ENCODE data around the gene SLC1A4.
A peak's percentile ranks its signal among the peaks of the same experiment; 100 is the strongest.

The SLC1A4 gene

DNA sequence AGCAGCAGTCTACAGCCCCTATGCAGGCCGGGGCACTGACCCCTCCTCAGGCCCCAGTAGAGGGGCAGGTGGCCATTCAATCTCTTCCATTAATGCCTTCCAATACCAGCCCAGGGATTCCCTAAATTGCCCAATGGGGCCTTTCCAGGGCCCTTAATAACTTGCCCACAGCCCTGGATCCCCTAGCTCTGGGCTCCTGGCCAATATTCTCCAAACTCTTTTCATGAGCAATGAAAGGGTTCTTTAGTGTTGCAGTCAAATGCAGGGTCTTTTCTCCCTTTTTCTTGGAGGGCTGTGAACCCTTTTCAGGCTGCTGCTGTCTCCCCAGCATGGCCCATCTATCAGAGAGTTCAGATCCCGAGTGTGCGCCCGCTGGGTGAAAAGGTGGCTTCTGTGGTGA, 41.3 kb upstream of the SLC1A4 start:
- DNase-seq (ENCODE audit: insufficient read length, low spot score), result no peak
- FAIRE-seq, result no peak
- TF ChIP-seq POLR2A (IDR thresholded peaks at IDR 0.05; ENCODE audit: low read depth, low read length), result no peak

DNA sequence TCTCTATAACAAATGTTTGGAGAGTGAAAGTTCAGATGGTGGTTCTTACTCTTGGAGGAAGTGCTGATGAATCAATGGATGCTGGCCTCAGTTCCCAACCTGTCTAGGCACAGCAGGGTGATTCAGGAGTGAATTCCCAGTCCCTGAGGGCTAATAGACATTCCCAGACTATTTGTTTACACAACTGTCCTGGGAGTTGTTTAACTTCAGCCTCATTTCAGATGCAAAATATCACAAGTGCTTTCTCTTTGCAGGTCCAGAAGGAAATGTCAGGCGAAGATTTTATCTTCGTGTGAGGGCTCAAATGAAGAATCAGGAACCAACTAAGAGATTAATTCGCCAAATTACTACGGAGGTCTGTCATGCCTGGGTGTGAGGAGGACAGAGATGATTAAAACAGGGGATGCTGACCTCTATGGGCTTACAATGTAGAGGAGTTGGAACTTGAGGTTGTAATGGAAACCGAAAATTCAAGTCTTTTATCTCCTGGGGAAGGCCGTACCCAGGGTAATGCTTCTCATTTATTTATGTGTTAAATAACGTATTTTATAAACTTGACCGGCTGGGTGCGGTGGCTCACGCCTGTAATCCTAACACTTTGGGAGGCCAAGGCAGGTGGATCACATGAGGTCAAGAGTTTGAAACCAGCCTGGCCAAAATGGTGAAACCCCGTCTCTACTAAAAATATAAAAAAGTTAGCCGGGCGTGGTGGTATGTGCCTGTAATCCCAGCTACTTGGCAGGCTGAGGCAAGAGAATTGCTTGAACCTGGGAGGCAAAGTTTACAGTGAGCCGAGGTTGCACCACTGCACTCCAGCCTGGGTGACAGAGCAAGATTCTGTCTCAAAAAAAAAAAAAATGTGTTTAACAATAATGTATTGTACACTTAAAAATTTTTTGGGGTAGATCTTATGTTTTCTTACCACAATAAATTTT, 38.7 kb upstream of the SLC1A4 start:
- TF ChIP-seq TAF1 (IDR thresholded peaks at IDR 0.05; ENCODE audit: low read depth, low read length) (no peak), POLR2AphosphoS5 (IDR thresholded peaks at IDR 0.05; ENCODE audit: low read depth, low read length) (no peak), POLR2A (IDR thresholded peaks at IDR 0.05; ENCODE audit: low read depth, low read length) (no peak), POU2F2 (IDR thresholded peaks at IDR 0.05; ENCODE audit: low read depth, low read length) (no peak), PAX5 (IDR thresholded peaks at IDR 0.05; ENCODE audit: insufficient read depth, low read length, severe bottlenecking) (no peak), SPI1 (IDR thresholded peaks at IDR 0.05; ENCODE audit: low read depth, low read length) (no peak)

DNA sequence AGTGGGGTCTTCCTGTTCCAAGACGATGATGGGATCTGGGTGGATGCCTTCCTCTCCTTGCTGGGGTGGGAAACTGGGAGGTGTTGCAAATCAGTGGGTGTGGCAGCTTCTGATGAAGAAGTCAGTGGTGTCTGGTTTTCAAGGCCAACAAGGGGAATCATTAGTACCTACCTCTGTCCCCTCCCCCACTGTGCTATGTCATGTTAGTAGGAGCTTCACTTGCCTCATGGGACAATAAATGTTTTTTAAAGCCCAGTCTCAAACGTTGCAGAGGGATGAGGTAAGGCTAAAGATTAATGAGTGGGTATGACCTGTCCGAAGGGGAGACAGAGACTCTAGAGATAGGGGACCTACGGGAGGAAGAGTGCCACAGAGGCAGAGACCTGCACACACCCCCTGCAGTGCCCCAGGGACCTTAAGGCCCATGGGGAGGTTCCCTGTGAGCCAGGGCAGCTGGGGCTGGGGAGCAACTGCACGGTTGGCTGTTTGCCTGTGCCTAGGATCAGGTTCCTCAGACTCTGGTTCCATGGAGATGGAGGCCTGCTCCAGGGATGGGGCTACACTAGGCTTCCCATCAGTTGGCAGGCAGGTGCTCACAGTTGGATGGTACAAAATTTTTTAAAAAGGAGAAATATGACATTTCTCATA, 37.8 kb upstream of the SLC1A4 start:
- FAIRE-seq (peak; percentile 35), DNase-seq (ENCODE audit: insufficient read length, low spot score) (no peak)
- TF ChIP-seq PAX5 (IDR thresholded peaks at IDR 0.05; ENCODE audit: insufficient read depth, low read length, severe bottlenecking) (no peak), POLR2A (IDR thresholded peaks at IDR 0.05; ENCODE audit: low read depth, low read length) (no peak), TAF1 (IDR thresholded peaks at IDR 0.05; ENCODE audit: low read depth, low read length) (no peak), POU2F2 (IDR thresholded peaks at IDR 0.05; ENCODE audit: low read depth, low read length) (no peak), POLR2AphosphoS5 (IDR thresholded peaks at IDR 0.05; ENCODE audit: low read depth, low read length) (no peak), SPI1 (IDR thresholded peaks at IDR 0.05; ENCODE audit: low read depth, low read length) (no peak)

More for the DNA sequence above, 38.7 kb upstream of the SLC1A4 start:
- FAIRE-seq (no peak), DNase-seq (ENCODE audit: insufficient read length, low spot score) (no peak)

DNA sequence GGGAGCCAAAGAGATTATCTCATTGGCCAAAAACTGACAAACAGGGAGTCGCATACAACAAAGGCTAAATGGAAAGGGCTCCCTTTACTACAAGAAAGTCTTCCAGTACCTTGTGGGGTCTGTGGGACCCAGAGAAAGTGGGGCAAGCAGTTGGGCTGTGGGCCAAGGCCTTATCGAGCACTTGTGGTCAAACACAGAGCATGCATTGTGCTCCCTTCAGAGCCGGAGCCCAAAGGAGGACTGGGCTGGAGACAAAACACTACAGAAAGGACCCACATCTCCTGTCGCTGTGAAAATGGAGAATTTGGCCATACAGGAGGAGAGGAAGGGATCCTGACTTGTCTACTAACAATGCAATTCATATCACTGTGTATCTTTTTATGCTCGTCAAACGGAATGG, 37.1 kb upstream of the SLC1A4 start:
- TF ChIP-seq SPI1 (IDR thresholded peaks at IDR 0.05; ENCODE audit: low read depth, low read length) (no peak), TAF1 (IDR thresholded peaks at IDR 0.05; ENCODE audit: low read depth, low read length) (no peak), PAX5 (IDR thresholded peaks at IDR 0.05; ENCODE audit: insufficient read depth, low read length, severe bottlenecking) (no peak), POLR2AphosphoS5 (IDR thresholded peaks at IDR 0.05; ENCODE audit: low read depth, low read length) (no peak), POU2F2 (IDR thresholded peaks at IDR 0.05; ENCODE audit: low read depth, low read length) (no peak), POLR2A (IDR thresholded peaks at IDR 0.05; ENCODE audit: low read depth, low read length) (no peak)
- FAIRE-seq (no peak), DNase-seq (ENCODE audit: insufficient read length, low spot score) (no peak)

DNA sequence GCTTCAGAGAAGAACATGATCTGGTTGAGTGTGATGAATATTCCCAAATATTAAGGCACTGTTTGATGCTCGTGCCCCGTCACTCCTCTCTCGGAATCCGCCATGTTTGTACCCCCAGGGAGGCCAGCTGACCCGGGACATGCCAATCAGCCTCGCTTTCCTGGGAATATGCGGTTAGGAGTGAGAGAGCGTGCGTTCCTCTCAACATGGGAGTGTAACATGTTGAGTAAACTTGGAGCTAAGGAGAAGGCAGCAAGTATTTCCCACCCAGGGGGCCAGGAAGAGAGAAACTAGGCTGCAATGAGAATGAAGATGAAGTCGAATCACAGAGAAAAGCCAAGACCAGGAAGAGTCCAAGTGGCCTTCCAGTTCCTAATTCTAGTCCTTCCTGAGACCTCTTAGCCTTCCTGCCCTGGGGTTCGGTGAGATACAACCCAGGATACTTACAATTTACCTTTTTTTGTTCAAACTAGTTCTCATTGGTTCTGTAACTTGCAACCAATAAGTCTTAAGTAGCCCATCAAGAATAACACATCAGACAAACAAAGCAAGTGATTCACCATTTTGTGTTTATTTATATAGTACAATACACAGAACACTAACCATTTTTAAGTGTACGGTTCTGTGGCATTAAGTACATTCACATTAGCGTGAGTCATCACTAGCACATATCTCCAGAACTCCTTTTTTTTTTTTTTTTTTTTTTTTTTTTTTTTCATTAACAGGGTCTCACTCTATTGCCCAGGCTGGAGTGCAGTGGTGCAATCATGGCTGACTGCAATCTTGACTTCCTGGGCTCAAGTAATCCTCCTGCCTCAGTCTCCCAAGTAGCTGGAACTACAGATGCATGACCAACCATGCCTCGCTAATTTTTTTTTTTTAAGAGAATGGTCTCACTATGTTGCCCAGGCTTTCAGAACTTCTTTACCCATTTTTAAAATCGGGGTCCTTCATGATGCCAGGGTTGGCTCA, 36.4 kb upstream of the SLC1A4 start:
- no peak for TF ChIP-seq SPI1 (IDR thresholded peaks at IDR 0.05; ENCODE audit: low read depth, low read length)
- TF ChIP-seq POLR2AphosphoS5 (IDR thresholded peaks at IDR 0.05; ENCODE audit: low read depth, low read length), result no peak
- no peak for TF ChIP-seq PAX5 (IDR thresholded peaks at IDR 0.05; ENCODE audit: insufficient read depth, low read length, severe bottlenecking)
- TF ChIP-seq POU2F2 (IDR thresholded peaks at IDR 0.05; ENCODE audit: low read depth, low read length), result no peak
- no peak for TF ChIP-seq POLR2A (IDR thresholded peaks at IDR 0.05; ENCODE audit: low read depth, low read length)
- TF ChIP-seq TAF1 (IDR thresholded peaks at IDR 0.05; ENCODE audit: low read depth, low read length), result no peak
- FAIRE-seq (no peak), DNase-seq (ENCODE audit: insufficient read length, low spot score) (no peak)

DNA sequence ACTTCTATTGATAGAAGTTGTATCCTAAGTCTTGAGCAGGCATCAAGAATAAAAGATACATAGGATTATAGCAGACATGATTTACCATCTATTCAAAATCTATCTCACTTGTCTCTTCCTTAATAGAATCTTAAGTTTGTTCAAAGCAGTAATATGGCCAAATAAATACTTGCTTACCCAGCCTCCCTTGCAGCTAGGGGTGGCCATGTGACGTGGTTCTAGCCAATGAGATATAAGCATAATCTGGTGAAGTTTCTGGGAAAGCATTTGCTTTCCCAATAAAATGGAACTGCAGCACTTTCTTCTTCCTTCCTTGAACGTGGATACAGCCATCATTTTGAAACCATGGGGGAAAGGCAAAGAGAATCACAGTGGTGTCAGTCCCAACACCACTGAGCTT, 33.7 kb upstream of the SLC1A4 start:
- FAIRE-seq (no peak), DNase-seq (ENCODE audit: insufficient read length, low spot score) (no peak)
- TF ChIP-seq TAF1 (IDR thresholded peaks at IDR 0.05; ENCODE audit: low read depth, low read length) (no peak), POLR2A (IDR thresholded peaks at IDR 0.05; ENCODE audit: low read depth, low read length) (no peak), POLR2AphosphoS5 (IDR thresholded peaks at IDR 0.05; ENCODE audit: low read depth, low read length) (no peak), PAX5 (IDR thresholded peaks at IDR 0.05; ENCODE audit: insufficient read depth, low read length, severe bottlenecking) (no peak), SPI1 (IDR thresholded peaks at IDR 0.05; ENCODE audit: low read depth, low read length) (no peak), POU2F2 (IDR thresholded peaks at IDR 0.05; ENCODE audit: low read depth, low read length) (no peak)

DNA sequence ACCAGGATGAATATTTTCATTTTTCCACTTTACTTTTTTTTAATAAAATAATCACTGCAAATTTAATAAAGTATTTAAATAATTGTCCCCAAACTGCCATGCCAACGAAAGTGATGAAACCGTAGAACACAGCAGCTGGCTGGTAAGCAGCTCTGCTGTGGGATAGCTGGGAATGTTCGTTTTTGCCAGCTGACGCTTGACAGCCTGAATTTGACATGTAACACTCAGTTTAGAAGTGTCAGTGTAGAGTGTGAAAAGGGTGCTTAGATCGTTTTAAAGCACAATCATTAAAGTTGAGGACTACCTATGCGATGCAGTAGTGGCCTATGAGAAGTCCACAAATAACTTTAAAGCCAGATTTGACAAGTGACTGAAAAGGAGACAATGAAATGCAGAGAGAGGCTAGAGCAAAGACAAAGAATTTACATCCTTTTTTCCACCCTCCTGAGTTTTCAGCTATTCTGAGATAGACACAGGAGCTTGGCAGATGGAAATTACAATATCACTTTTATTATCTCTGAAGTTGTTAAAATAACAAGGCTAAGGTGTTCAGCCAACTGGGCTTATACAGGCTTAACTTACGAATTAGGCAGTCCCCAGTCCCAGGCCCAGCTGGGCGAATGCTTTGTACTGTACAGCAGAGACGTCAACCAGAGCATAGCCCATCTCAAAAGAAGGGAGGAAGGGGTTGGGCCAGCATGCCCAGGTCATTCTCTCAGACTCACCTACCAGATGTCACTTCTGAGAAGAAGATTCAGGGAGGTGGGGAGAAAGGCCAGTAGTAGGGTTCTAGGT, 31.9 kb upstream of the SLC1A4 start:
- no peak for DNase-seq (ENCODE audit: insufficient read length, low spot score)
- TF ChIP-seq SPI1 (IDR thresholded peaks at IDR 0.05; ENCODE audit: low read depth, low read length), result no peak
- TF ChIP-seq POU2F2 (IDR thresholded peaks at IDR 0.05; ENCODE audit: low read depth, low read length), result no peak
- no peak for TF ChIP-seq POLR2AphosphoS5 (IDR thresholded peaks at IDR 0.05; ENCODE audit: low read depth, low read length)
- no peak for TF ChIP-seq POLR2A (IDR thresholded peaks at IDR 0.05; ENCODE audit: low read depth, low read length)
- TF ChIP-seq TAF1 (IDR thresholded peaks at IDR 0.05; ENCODE audit: low read depth, low read length), result no peak
- no peak for TF ChIP-seq PAX5 (IDR thresholded peaks at IDR 0.05; ENCODE audit: insufficient read depth, low read length, severe bottlenecking)
- FAIRE-seq, result no peak

DNA sequence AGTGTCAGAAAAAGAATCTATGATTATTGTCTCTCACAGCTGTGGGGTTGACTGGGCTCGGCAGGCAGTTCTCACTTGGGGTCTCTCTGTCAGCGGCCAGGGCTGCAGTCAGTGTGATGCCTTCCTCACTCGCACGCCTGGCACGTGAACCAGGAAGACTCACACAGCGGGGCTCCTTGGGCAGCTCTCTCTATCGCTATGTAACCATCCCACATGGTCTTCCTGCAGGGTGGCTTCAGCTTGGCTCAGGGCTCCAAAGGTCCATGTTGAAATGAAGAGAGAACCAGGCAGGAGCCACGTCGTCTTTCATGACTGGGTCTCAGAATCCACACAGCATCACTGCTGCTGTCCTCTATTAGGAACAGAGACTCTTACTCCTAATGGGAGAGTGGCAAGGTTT, 30.6 kb upstream of the SLC1A4 start:
- no peak for TF ChIP-seq POU2F2 (IDR thresholded peaks at IDR 0.05; ENCODE audit: low read depth, low read length)
- TF ChIP-seq PAX5 (IDR thresholded peaks at IDR 0.05; ENCODE audit: insufficient read depth, low read length, severe bottlenecking), result no peak
- no peak for TF ChIP-seq POLR2AphosphoS5 (IDR thresholded peaks at IDR 0.05; ENCODE audit: low read depth, low read length)
- TF ChIP-seq POLR2A (IDR thresholded peaks at IDR 0.05; ENCODE audit: low read depth, low read length), result no peak
- TF ChIP-seq SPI1 (IDR thresholded peaks at IDR 0.05; ENCODE audit: low read depth, low read length), result no peak
- TF ChIP-seq TAF1 (IDR thresholded peaks at IDR 0.05; ENCODE audit: low read depth, low read length), result no peak
- DNase-seq (ENCODE audit: insufficient read length, low spot score), result no peak
- FAIRE-seq, result no peak
